A549 (cell line): Measurements from ENCODE around the gene XPR1.

Source experiments
- CBX8 ChIP-seq: fragments of 200-600 bp; sonication (generic); IDR thresholded peaks from 2 replicates; pipeline ENCODE4 v1.6.1; 2016
- CTCF ChIP-seq: fragments of >200 bp; sonication (Bioruptor Twin); formaldehyde crosslinking; IDR thresholded peaks from 3 replicates; pipeline ENCODE4 v1.5.1; 2016
- FOSL2 ChIP-seq, 2 experiments: fragments of 450-650 bp in 1 of 2; fragments of >200 bp in 1 of 2; sonication (Bioruptor Twin) in 1 of 2; formaldehyde crosslinking; IDR thresholded peaks; 2 replicates each; pipeline versions ENCODE4 v1.5.0 to v1.6.1; 2016 to 2020; ENCODE audit warnings: mild to moderate bottlenecking in 1 of 2, moderate library complexity in 1 of 2
- JUN ChIP-seq, 2 experiments: fragments of >200 bp; sonication (Bioruptor Twin); formaldehyde crosslinking; IDR thresholded peaks; 2 replicates in 1 of 2; 3 replicates in 1 of 2; pipeline ENCODE4 v1.6.1; 2016 to 2017
- JUNB ChIP-seq: fragments of >200 bp; sonication (Bioruptor Twin); formaldehyde crosslinking; IDR thresholded peaks from 2 replicates; pipeline ENCODE4 v1.6.1; 2016
- MAX ChIP-seq: IDR thresholded peaks from 2 replicates; pipeline ENCODE4 v1.6.1; 2012
- MYC ChIP-seq: IDR thresholded peaks from 2 replicates; pipeline ENCODE4 v1.6.1; 2012; ENCODE audit warnings: mild to moderate bottlenecking, inconsistent platforms, low read length, improper control_type of control experiment, borderline replicate concordance
- POLR2A ChIP-seq: IDR thresholded peaks from 2 replicates; pipeline ENCODE4 v1.6.1; 2012; ENCODE audit warnings: mild to moderate bottlenecking, low read length
- REST ChIP-seq: fragments of 200-600 bp; sonication (generic); IDR thresholded peaks from 2 replicates; pipeline ENCODE4 v1.6.1; 2016; ENCODE audit warnings: antibody characterized with exemption, mild to moderate bottlenecking, moderate library complexity
- RNF2 ChIP-seq: fragments of 200-600 bp; sonication (generic); IDR thresholded peaks from 2 replicates; pipeline ENCODE4 v1.6.1; 2016; ENCODE audit warnings: low read depth, mild to moderate bottlenecking, antibody characterized with exemption, moderate library complexity, borderline replicate concordance
- SREBF2 ChIP-seq: fragments of 450-650 bp; IDR thresholded peaks from 2 replicates; pipeline ENCODE4 v1.6.1; 2014; ENCODE audit warnings: mild to moderate bottlenecking, moderate library complexity
- ZSCAN20 ChIP-seq: fragments of 250-450 bp; sonication (Bioruptor Pico); IDR thresholded peaks from 2 replicates; pipeline ENCODE4 v1.8.0; 2022; ENCODE audit warnings: mild to moderate bottlenecking, moderate library complexity

GRCh38 chr1:180652792-180653191 lies 21.0 kb downstream of the XPR1 start:
- TF ChIP-seq FOSL2 (IDR thresholded peaks at IDR 0.05) = no peak
- TF ChIP-seq FOSL2 (CRISPR knock-in tag; IDR thresholded peaks at IDR 0.05) = no peak
- TF ChIP-seq CTCF = no peak
- TF ChIP-seq MAX = no peak
- TF ChIP-seq ZSCAN20 (CRISPR knock-in tag) = no peak
- TF ChIP-seq JUNB = no peak
- no peak for TF ChIP-seq REST
- no peak for TF ChIP-seq CBX8
- no peak for TF ChIP-seq SREBF2
- TF ChIP-seq JUN (IDR thresholded peaks at IDR 0.05) = no peak
- TF ChIP-seq RNF2 = no peak
- TF ChIP-seq MYC = no peak
- no peak for TF ChIP-seq POLR2A
